Spleen (tissue), 11 donors: ENCODE measurements around the gene RET. TPM values are rescaled to one million over a fixed set of nuclear protein-coding genes. Genes with fewer than 3 reads are reported as not detected.

Experiments
- DNase-seq: peaks from one replicate; pipeline ENCODE4 v3.0.0-alpha.2; 2020
- H3K27ac ChIP-seq, 8 donors: fragments of 200-600 bp; sonication (generic) in 7 of 8; 1 replicate in 4 of 8; 2 replicates in 4 of 8; pipeline versions ENCODE4 v1.5.0 to v1.8.0; 2016 to 2021; ENCODE audit warnings: inconsistent platforms in 4 of 8, mild to moderate bottlenecking in 4 of 8, moderate library complexity in 1 of 8
- H3K27me3 ChIP-seq, 7 donors: fragments of 200-600 bp; sonication (generic) in 6 of 7; replicated peaks in 1 of 7; 1 replicate in 4 of 7; 2 replicates in 3 of 7; pipeline versions ENCODE4 v1.5.0 to v1.8.0; 2016 to 2021; ENCODE audit warnings: inconsistent platforms in 3 of 7, mild to moderate bottlenecking in 1 of 7
- H3K36me3 ChIP-seq, 6 donors: fragments of 200-600 bp; sonication (generic) in 5 of 6; 1 replicate in 4 of 6; 2 replicates in 2 of 6; pipeline versions ENCODE4 v1.5.0 to v1.8.0; 2016 to 2021; ENCODE audit warnings: inconsistent platforms in 2 of 6
- H3K4me1 ChIP-seq, 6 donors: fragments of 200-600 bp; sonication (generic) in 5 of 6; 1 replicate in 3 of 6; 2 replicates in 3 of 6; pipeline versions ENCODE4 v1.5.0 to v1.8.0; 2016 to 2021; ENCODE audit warnings: inconsistent platforms in 3 of 6
- H3K4me3 ChIP-seq, 8 donors: fragments of 200-600 bp; sonication (generic) in 7 of 8; 1 replicate in 4 of 8; 2 replicates in 4 of 8; pipeline versions ENCODE4 v1.5.0 to v1.8.0; 2016 to 2021; ENCODE audit warnings: inconsistent platforms in 4 of 8, mild to moderate bottlenecking in 4 of 8, moderate library complexity in 2 of 8
- H3K9me3 ChIP-seq, 8 donors: fragments of 200-600 bp; sonication (generic) in 7 of 8; 1 replicate in 4 of 8; 2 replicates in 4 of 8; pipeline versions ENCODE4 v1.5.0 to v1.8.0; 2016 to 2021; ENCODE audit warnings: inconsistent platforms in 4 of 8
- CTCF ChIP-seq, 11 experiments: fragments of 200-600 bp in 7 of 11; fragments of 450-650 bp in 4 of 11; sonication (generic) in 4 of 11; IDR thresholded peaks in 8 of 11; conservative IDR thresholded peaks in 3 of 11; 1 replicate in 7 of 11; 2 replicates in 4 of 11; pipeline versions ENCODE4 v1.4.0 to v1.8.0; 2016 to 2021; ENCODE audit warnings: antibody characterized with exemption in 11 of 11, inconsistent platforms in 4 of 11, mild to moderate bottlenecking in 1 of 11
- POLR2A ChIP-seq, 3 donors: fragments of 450-650 bp; IDR thresholded peaks; one replicate each; pipeline ENCODE4 v1.5.1; 2017; ENCODE audit warnings: antibody characterized with exemption in 3 of 3, mild to moderate bottlenecking in 1 of 3
- POLR2AphosphoS5 ChIP-seq, 3 donors: sonication (generic); formaldehyde crosslinking; IDR thresholded peaks; one replicate each; pipeline ENCODE4 v1.5.1; 2017; ENCODE audit warnings: antibody characterized with exemption in 3 of 3
- WGBS, 5 donors: extraction: QIAGEN DNeasy Blood & Tissue Kit in 3 of 5; methylation state at CpG; one replicate each; pipeline versions ENCODE4 v1.1.5 to v1.1.7; 2013 to 2018; 5-methylcytosine and 5-hydroxymethylcytosine counted together
- intact Hi-C: fragments of 100-400 bp; cut with DNase I; formaldehyde crosslinking; loops from one replicate; pipeline ENCODE4 v1.15.0; 2023; ENCODE audit warnings: low total_unique reads
- polyA plus RNA-seq, 3 donors: library from polyadenylated mRNA; stranded (reverse); fragments of 200-250 nt; gene quantifications; one replicate each; pipeline ENCODE4 v1.2.1, GENCODE V29; 2013
- total RNA-seq, 7 donors: library from RNA; depleted of rRNA in 3 of 7; stranded (reverse); fragments of >200 nt in 3 of 7; fragmentation: NEBNext Ultra II Directional in 4 of 7; extraction: Animal tissue kit (Norgen Biotek cat#: 25700) in 4 of 7; gene quantifications; one replicate each; pipeline versions ENCODE4 v1.1.0 to v1.2.1, GENCODE V29; 2016 to 2021
- donor health status: healthy with polysubstance abuse.
- donor health status: DM: no; HTN: no; CAD: no; lungs with moderate emphysema.
- donor health status: DM: no; HTN: no; CAD: no.
- donor health status: Bipolar disorder and iron deficiency.
- donor health status: healthy.
- donor health status: DM: no; HTN: no; CAD: no.
- donor health status: DM: yes; HTN: yes; CAD: no.

RET gene
- total and polyA plus RNA-seq, 10 donors, result 0.02 to 0.54 (median 0.31) TPM; not detected in 2

- H3K4me1 ChIP-seq, result peaks cover 3 to 27% (median 12%) of the 10 kb centered on the region in 6 donors
- H3K27me3 ChIP-seq, result no peaks in the 10 kb centered on the region
- DNase-seq, result no peak
- peak overlapping the region in 5 of 8 donors; percentile 37 to 65 (median 48) for H3K27ac ChIP-seq
- 58 to 61% (median 59%) methylated on average over 7 of the region's 7 CpGs for WGBS, 5 donors
- no peak overlapping the region for H3K4me3 ChIP-seq
- intact Hi-C loops, result no loop called here
- H3K36me3 ChIP-seq, result no peaks in the 10 kb centered on the region
- TF ChIP-seq POLR2A (IDR thresholded peaks at IDR 0.05) (no peak), CTCF (IDR thresholded peaks at IDR 0.05 in 8 of 11, conservative IDR thresholded peaks at IDR 0.05 in 3 of 11) (no peak), POLR2AphosphoS5 (IDR thresholded peaks at IDR 0.05) (no peak)
- no peaks in the 10 kb centered on the region for H3K9me3 ChIP-seq
Observed at GRCh38 chr10:43110338-43111071, 33.6 kb downstream of the RET start.

GRCh38 chr10:43111101-43111500, 34.2 kb downstream of the RET start:
- peak overlapping the region in 4 of 8 donors; percentile 46 to 65 (median 54) for H3K27ac ChIP-seq
- H3K4me3 ChIP-seq, result no peak overlapping the region
- TF ChIP-seq POLR2AphosphoS5 (IDR thresholded peaks at IDR 0.05) (no peak), POLR2A (IDR thresholded peaks at IDR 0.05) (no peak), CTCF (IDR thresholded peaks at IDR 0.05 in 8 of 11, conservative IDR thresholded peaks at IDR 0.05 in 3 of 11) (no peak)
- no peaks in the 10 kb centered on the region for H3K36me3 ChIP-seq
- no peaks in the 10 kb centered on the region for H3K27me3 ChIP-seq
- intact Hi-C loops, result no loop called here
- WGBS, 5 donors, result 83 to 91% (median 89%) methylated on average over 4 to 11 of the region's 11 CpGs
- peaks cover 0 to 21% (median 6%) of the 10 kb centered on the region in 6 donors for H3K4me1 ChIP-seq
- H3K9me3 ChIP-seq, result no peaks in the 10 kb centered on the region
- DNase-seq, result no peak

- intact Hi-C loops, result no loop called here
- DNase-seq, result peak; percentile 72
- Histone ChIP-seq H3K9me3 (no peaks in the 10 kb centered on the region), H3K4me3 (no peak overlapping the region), H3K27me3 (no peaks in the 10 kb centered on the region), H3K4me1 (peaks cover 0 to 14% (median 0%) of the 10 kb centered on the region in 6 donors), H3K36me3 (no peaks in the 10 kb centered on the region), H3K27ac (no peak overlapping the region)
- WGBS, 5 donors, result 77 to 88% (median 87%) methylated on average over 16 to 17 of the region's 17 CpGs
- TF ChIP-seq CTCF (IDR thresholded peaks at IDR 0.05 in 8 of 11, conservative IDR thresholded peaks at IDR 0.05 in 3 of 11) (no peak), POLR2AphosphoS5 (IDR thresholded peaks at IDR 0.05) (no peak), POLR2A (IDR thresholded peaks at IDR 0.05) (no peak)
Observed at GRCh38 chr10:43111921-43112607, 35.2 kb downstream of the RET start.

GRCh38 chr10:43112608-43112961, 35.7 kb downstream of the RET start:
- Histone ChIP-seq H3K9me3 (no peaks in the 10 kb centered on the region), H3K4me3 (no peak overlapping the region), H3K27ac (no peak overlapping the region), H3K4me1 (peaks cover 0 to 14% (median 0%) of the 10 kb centered on the region in 6 donors), H3K36me3 (no peaks in the 10 kb centered on the region), H3K27me3 (no peaks in the 10 kb centered on the region)
- WGBS, 5 donors, result 67 to 97% (median 91%) methylated on average over 1 to 7 of the region's 7 CpGs
- DNase-seq, result no peak
- intact Hi-C loops, result no loop called here
- TF ChIP-seq CTCF (IDR thresholded peaks at IDR 0.05 in 8 of 11, conservative IDR thresholded peaks at IDR 0.05 in 3 of 11), result no peak
- TF ChIP-seq POLR2AphosphoS5 (IDR thresholded peaks at IDR 0.05), result no peak
- no peak for TF ChIP-seq POLR2A (IDR thresholded peaks at IDR 0.05)
